A549 (cell line): ENCODE measurements around the gene NPFFR1. TPM values are rescaled to one million over a fixed set of nuclear protein-coding genes. Genes with fewer than 3 reads are reported as not detected.

Experiments used
- ATAC-seq, 2 experiments: fragments of 200-7000 bp in 1 of 2; fragments of >200 bp in 1 of 2; cut with Nextera tagmentation in 1 of 2; cut with Tn5 transposase in 1 of 2; 3 replicates each; pipeline versions ENCODE4 v1.8.0 to v1.9.1; 2018 to 2020; ENCODE audit warnings: mild to moderate bottlenecking in 1 of 2, moderate library complexity in 1 of 2
- CTCF ChIA-PET: fragments of 300-600 bp; sonication (Branson Sonifier 250); formaldehyde crosslinking; extraction: SDS; loops from one replicate; lab custom pipeline; 2021; ENCODE audit warnings: antibody characterized with exemption, inconsistent platforms; lab: Yijun Ruan, JAX
- POLR2A ChIA-PET: fragments of 350-600 bp; formaldehyde crosslinking; extraction: SDS; loops from one replicate; lab custom pipeline; 2021; ENCODE audit warnings: antibody characterized with exemption, inconsistent platforms; lab: Yijun Ruan, JAX
- DNase-seq, 2 experiments: peaks; one replicate each; pipeline versions ENCODE4 v3.0.0 to v3.0.0-alpha.2; 2011 to 2016; ENCODE audit warnings: low read depth in 1 of 2, low spot score in 1 of 2
- FAIRE-seq: peaks from 2 replicates; lab custom pipeline; 2011; peaks lifted over from hg19 to GRCh38; lab: Jason Lieb, UNC
- H3K27ac ChIP-seq, 2 experiments: fragments of >200 bp; sonication (Bioruptor Twin); formaldehyde crosslinking; 3 replicates each; pipeline ENCODE4 v1.5.1; 2016 to 2017
- H3K4me1 ChIP-seq: fragments of >200 bp; sonication (Bioruptor Twin); formaldehyde crosslinking; 3 replicates; pipeline ENCODE4 v1.6.1; 2016
- H3K4me2 ChIP-seq: fragments of >200 bp; sonication (Bioruptor Twin); formaldehyde crosslinking; 3 replicates; pipeline ENCODE4 v1.6.1; 2016
- H3K4me3 ChIP-seq: fragments of >200 bp; sonication (Bioruptor Twin); formaldehyde crosslinking; 3 replicates; pipeline ENCODE4 v1.5.1; 2016
- H3K9me3 ChIP-seq: fragments of >200 bp; sonication (Bioruptor Twin); formaldehyde crosslinking; 3 replicates; pipeline ENCODE4 v1.6.1; 2016
- BHLHE40 ChIP-seq: IDR thresholded peaks from 2 replicates; pipeline ENCODE4 v1.6.1; 2012; ENCODE audit warnings: low read depth, low read length, inconsistent platforms
- CTCF ChIP-seq: fragments of >200 bp; sonication (Bioruptor Twin); formaldehyde crosslinking; IDR thresholded peaks from 3 replicates; pipeline ENCODE4 v1.5.1; 2016
- E2F6 ChIP-seq: IDR thresholded peaks from 2 replicates; pipeline ENCODE4 v1.6.1; 2012; ENCODE audit warnings: low read depth, borderline replicate concordance
- EHMT2 ChIP-seq: fragments of 200-600 bp; sonication (generic); IDR thresholded peaks from 2 replicates; pipeline ENCODE4 v1.6.1; 2016; ENCODE audit warnings: antibody characterized with exemption, low read depth, mild to moderate bottlenecking, moderate library complexity
- EP300 ChIP-seq, 2 experiments: fragments of >200 bp; sonication (Bioruptor Twin); formaldehyde crosslinking; IDR thresholded peaks; 2 replicates in 1 of 2; 3 replicates in 1 of 2; pipeline ENCODE4 v1.6.1; 2016 to 2017
- FOSL2 ChIP-seq, 2 experiments: fragments of 450-650 bp in 1 of 2; fragments of >200 bp in 1 of 2; sonication (Bioruptor Twin) in 1 of 2; formaldehyde crosslinking; IDR thresholded peaks; 2 replicates each; pipeline versions ENCODE4 v1.5.0 to v1.6.1; 2016 to 2020; ENCODE audit warnings: mild to moderate bottlenecking in 1 of 2, moderate library complexity in 1 of 2
- HES2 ChIP-seq: fragments of >200 bp; sonication (Bioruptor Twin); formaldehyde crosslinking; IDR thresholded peaks from 2 replicates; pipeline ENCODE4 v1.6.1; 2016
- HOXB13 ChIP-seq: fragments of 250-450 bp; sonication (Bioruptor Pico); IDR thresholded peaks from 2 replicates; pipeline ENCODE4 v1.5.0; 2020; ENCODE audit warnings: low read depth, mild to moderate bottlenecking, moderate library complexity
- JUNB ChIP-seq: fragments of >200 bp; sonication (Bioruptor Twin); formaldehyde crosslinking; IDR thresholded peaks from 2 replicates; pipeline ENCODE4 v1.6.1; 2016
- MAFK ChIP-seq: fragments of 450-650 bp; IDR thresholded peaks from 2 replicates; pipeline ENCODE4 v1.6.1; 2014; ENCODE audit not compliant: partially characterized antibody
- MAZ ChIP-seq: fragments of 150-350 bp; IDR thresholded peaks from 2 replicates; pipeline ENCODE4 v1.6.1; 2014; ENCODE audit warnings: antibody characterized with exemption, low read depth, low read length, borderline replicate concordance
- ZC3H11A ChIP-seq: fragments of 450-650 bp; IDR thresholded peaks from 2 replicates; pipeline ENCODE4 v1.6.1; 2014; ENCODE audit warnings: antibody characterized with exemption, mild to moderate bottlenecking
- ZSCAN20 ChIP-seq: fragments of 250-450 bp; sonication (Bioruptor Pico); IDR thresholded peaks from 2 replicates; pipeline ENCODE4 v1.8.0; 2022; ENCODE audit warnings: mild to moderate bottlenecking, moderate library complexity
- WGBS: methylation state at CpG from one replicate; pipeline ENCODE4 v1.1.6; 2017; ENCODE audit errors: missing lambda C conversion rate; 5-methylcytosine and 5-hydroxymethylcytosine counted together
- polyA plus RNA-seq, 4 experiments: library from polyadenylated mRNA; depleted of rRNA in 3 of 4; stranded (reverse); fragments of >200 nt; fragmentation: RNase III in 1 of 4; extraction: RNeasy Plus Mini Kit Qiagen cat#74134 plus additional on column Dnase treatment in 1 of 4; gene quantifications; 2 replicates in 3 of 4; 3 replicates in 1 of 4; pipeline ENCODE4 v1.2.3, GENCODE V29; 2011 to 2017
- TF ChIP-seq, protein P1 (sequence below): fragments of 250-450 bp; sonication (Bioruptor Pico); IDR thresholded peaks from 2 replicates; pipeline ENCODE4 v1.5.0; 2021; ENCODE audit warnings: mild to moderate bottlenecking, moderate library complexity, borderline replicate concordance
- TF ChIP-seq, protein P2 (sequence below): IDR thresholded peaks from 2 replicates; pipeline ENCODE4 v1.6.1; 2012
- TF ChIP-seq, protein P3 (sequence below): fragments of 250-450 bp; sonication (Bioruptor Pico); IDR thresholded peaks from 2 replicates; pipeline ENCODE4 v1.5.0; 2020; ENCODE audit warnings: low read depth, mild to moderate bottlenecking, moderate library complexity
- TF ChIP-seq, protein P4 (sequence below): IDR thresholded peaks from 2 replicates; pipeline ENCODE4 v1.6.1; 2012
- TF ChIP-seq, protein P5 (sequence below): fragments of >200 bp; sonication (Bioruptor Twin); formaldehyde crosslinking; IDR thresholded peaks from 3 replicates; pipeline ENCODE4 v1.6.1; 2016

The NPFFR1 gene
- polyA plus RNA-seq, 2 of the 4 experiments (the other 2 are of a cell fraction) = not detected

DNA sequence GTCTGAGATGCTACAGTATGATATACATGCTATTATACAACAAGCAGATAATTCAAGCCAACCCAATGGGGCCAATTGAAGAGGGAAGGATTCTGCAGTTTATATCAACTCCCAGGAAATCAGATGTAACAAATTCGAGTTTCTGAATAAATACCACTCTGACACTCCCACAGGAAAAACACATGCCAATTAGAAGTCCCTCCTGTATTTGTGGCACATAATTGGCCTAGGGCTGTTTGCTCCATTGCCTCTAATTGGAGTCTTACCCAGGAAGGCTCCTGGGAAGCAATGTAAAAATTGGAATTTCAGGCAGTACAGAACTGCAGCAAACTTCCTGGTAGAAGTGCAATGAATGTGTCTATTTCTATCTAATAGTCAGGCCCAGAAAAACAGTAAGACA is 55.3 kb downstream of the NPFFR1 start:
- H3K4me2 ChIP-seq = peak overlapping the region; percentile 28
- WGBS = 52% methylated on average over 1 of the region's 1 CpG
- H3K4me3 ChIP-seq = no peak overlapping the region
- no peak for TF ChIP-seq EP300 (IDR thresholded peaks at IDR 0.05)
- TF ChIP-seq HOXB13 = no peak
- no peak for TF ChIP-seq FOSL2 (IDR thresholded peaks at IDR 0.05)
- no peak for TF ChIP-seq FOSL2 (CRISPR knock-in tag; IDR thresholded peaks at IDR 0.05)
- TF ChIP-seq, protein P1, sequence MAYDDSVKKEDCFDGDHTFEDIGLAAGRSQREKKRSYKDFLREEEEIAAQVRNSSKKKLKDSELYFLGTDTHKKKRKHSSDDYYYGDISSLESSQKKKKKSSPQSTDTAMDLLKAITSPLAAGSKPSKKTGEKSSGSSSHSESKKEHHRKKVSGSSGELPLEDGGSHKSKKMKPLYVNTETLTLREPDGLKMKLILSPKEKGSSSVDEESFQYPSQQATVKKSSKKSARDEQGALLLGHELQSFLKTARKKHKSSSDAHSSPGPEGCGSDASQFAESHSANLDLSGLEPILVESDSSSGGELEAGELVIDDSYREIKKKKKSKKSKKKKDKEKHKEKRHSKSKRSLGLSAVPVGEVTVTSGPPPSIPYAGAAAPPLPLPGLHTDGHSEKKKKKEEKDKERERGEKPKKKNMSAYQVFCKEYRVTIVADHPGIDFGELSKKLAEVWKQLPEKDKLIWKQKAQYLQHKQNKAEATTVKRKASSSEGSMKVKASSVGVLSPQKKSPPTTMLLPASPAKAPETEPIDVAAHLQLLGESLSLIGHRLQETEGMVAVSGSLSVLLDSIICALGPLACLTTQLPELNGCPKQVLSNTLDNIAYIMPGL (CRISPR knock-in tag) = no peak
- no peak for TF ChIP-seq E2F6
- TF ChIP-seq, protein P2, sequence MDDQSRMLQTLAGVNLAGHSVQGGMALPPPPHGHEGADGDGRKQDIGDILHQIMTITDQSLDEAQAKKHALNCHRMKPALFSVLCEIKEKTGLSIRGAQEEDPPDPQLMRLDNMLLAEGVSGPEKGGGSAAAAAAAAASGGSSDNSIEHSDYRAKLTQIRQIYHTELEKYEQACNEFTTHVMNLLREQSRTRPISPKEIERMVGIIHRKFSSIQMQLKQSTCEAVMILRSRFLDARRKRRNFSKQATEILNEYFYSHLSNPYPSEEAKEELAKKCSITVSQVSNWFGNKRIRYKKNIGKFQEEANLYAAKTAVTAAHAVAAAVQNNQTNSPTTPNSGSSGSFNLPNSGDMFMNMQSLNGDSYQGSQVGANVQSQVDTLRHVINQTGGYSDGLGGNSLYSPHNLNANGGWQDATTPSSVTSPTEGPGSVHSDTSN = no peak
- TF ChIP-seq ZC3H11A = no peak
- TF ChIP-seq EHMT2 = no peak
- TF ChIP-seq HES2 = no peak
- no peak for TF ChIP-seq BHLHE40
- TF ChIP-seq CTCF = no peak
- TF ChIP-seq, protein P3, sequence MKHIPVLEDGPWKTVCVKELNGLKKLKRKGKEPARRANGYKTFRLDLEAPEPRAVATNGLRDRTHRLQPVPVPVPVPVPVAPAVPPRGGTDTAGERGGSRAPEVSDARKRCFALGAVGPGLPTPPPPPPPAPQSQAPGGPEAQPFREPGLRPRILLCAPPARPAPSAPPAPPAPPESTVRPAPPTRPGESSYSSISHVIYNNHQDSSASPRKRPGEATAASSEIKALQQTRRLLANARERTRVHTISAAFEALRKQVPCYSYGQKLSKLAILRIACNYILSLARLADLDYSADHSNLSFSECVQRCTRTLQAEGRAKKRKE (CRISPR knock-in tag) = no peak
- no peak for TF ChIP-seq ZSCAN20 (CRISPR knock-in tag)
- no peak for TF ChIP-seq JUNB
- TF ChIP-seq, protein P4, sequence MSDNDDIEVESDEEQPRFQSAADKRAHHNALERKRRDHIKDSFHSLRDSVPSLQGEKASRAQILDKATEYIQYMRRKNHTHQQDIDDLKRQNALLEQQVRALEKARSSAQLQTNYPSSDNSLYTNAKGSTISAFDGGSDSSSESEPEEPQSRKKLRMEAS = no peak
- no peak for TF ChIP-seq MAFK
- TF ChIP-seq, protein P5, sequence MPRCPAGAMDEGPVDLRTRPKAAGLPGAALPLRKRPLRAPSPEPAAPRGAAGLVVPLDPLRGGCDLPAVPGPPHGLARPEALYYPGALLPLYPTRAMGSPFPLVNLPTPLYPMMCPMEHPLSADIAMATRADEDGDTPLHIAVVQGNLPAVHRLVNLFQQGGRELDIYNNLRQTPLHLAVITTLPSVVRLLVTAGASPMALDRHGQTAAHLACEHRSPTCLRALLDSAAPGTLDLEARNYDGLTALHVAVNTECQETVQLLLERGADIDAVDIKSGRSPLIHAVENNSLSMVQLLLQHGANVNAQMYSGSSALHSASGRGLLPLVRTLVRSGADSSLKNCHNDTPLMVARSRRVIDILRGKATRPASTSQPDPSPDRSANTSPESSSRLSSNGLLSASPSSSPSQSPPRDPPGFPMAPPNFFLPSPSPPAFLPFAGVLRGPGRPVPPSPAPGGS = no peak
- TF ChIP-seq MAZ = no peak
- FAIRE-seq (no peak), ATAC-seq (no peak), DNase-seq (no peak)
- peaks cover 35% of the 10 kb centered on the region for H3K4me1 ChIP-seq
- POLR2A ChIA-PET = no interaction called here
- H3K9me3 ChIP-seq = no peaks in the 10 kb centered on the region
- peak overlapping the region in 1 of 2 experiments; percentile 26; a peak in 1 of 6 replicates for H3K27ac ChIP-seq
- CTCF ChIA-PET = interaction anchor here (0.7 to 20.6 kb wide), 5 partner anchors 9 to 599 kb away, joined by 3 to 554 read pairs (median 3); partner anchors contain the start of gene LRRC20
